CD4-positive, alpha-beta T cell treated with Interleukin-15 for 1 hour (primary cell): ENCODE data around the gene CCT7.

ENCODE experiments used
- DNase-seq: peaks from one replicate; pipeline ENCODE4 v3.0.0-alpha.2; 2020

Gene CCT7

DNA sequence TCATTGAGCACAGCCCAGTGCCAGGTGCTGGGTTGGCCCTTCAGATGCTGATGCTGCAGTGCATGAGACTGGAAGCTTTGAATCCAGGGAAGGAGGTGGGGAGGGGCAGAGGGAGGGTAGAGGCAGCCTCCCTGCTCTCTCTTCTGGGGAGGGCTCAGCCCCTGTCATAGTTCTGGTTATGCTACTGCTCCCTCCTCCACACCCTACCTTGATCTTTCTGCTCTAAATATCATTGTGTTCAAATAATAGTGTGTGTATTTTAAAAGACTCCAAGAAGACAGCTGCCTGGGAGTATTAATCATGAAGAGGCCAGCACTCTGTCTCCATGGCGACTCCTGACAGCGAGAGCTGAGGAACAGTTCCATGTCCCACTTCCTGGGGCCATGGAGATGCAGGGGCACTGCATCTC, 63.0 kb downstream of the CCT7 start:
- DNase-seq: no peak

DNA sequence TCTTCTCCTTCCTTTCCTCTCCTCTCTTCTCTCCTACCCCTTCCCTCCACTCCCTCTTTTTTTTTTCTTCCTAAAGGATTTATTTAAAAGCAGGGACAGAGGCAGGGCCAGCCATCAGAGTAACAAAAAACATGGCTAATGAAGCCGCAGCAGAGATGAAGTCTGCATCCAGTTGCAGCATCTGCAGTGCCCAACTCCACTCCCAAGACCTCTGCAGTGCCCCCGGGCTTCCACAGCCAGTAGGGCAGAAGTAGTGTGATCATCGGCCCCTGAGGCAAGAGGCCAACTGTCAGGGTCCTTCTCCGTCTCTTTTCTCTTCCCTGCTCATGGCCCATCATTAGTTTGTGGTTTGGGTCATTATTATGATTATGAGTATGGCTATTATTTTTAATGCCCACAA, 63.5 kb downstream of the CCT7 start:
- no peak for DNase-seq

DNA sequence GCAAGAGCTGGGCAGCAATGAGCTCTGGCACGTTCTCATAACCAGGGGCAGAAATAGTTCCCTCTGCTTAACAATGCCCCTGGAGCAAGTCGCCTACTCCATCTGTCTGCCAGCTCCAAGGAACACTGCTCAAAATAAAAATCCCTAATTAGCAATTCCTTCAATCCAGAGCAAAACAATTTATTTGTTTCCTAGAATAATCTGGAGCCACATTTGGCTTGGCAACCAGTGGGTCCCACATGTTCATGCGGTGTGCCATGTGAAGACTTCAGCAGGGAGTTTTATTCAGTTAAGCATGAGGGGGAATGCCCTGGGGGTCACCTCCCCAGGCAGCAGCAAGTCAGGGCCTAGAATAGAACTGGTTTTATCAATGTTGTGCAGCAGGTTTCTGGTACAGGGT, 66.8 kb downstream of the CCT7 start:
- DNase-seq: no peak

DNA sequence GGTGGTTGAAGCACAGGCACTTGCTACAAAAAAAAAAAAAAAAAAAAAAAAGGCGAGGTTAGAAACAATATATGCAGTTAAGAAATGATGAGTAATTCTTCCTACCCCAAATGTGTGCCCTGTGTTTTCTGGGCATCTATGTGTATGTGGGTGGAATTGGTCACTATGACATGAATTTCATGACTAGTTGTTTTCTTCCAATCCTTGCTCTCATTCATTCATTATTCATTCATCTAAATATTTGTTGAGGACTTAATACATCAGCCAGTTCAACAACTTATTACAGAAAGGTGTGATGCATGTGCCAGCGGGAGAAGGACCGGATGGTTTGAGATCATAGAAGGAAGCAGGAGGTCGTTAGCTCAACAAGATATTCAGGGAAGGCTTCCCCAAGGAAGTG, 67.5 kb downstream of the CCT7 start:
- DNase-seq: no peak
